Measurements from ENCODE around the gene KL. TPM values are rescaled to one million over a fixed set of nuclear protein-coding genes. Genes with fewer than 3 reads are reported as not detected.
A peak's percentile ranks its signal among the peaks of the same experiment; 100 is the strongest.

Gene KL
- polyA plus RNA-seq, 1 of the 3 experiments (the other 2 are of a cell fraction): 0.02 TPM

DNA sequence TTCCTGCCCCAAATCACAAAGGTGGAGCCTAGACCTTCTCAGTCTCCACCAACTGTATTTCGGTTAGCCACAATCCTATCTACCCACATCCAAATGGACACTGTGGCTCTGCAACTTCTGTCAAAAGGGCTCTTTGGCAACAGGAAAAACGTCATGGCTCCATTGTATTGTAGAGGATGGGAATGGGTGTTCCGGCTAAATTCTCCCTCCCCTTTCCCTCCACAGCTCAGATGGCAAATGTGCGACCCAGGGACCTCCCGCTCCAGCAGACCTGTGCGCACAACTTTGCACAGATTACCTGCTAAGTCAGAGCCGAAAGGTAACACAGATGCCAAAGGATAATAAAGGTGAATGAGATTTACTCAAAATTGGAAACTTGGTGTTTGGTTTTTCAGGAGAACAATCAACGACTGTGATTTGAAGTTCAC is 968 bp upstream of the KL start:
- ChIA-PET POLR2A (no interaction called here), CTCF (interaction anchor here (0.6 kb wide), 1 partner anchor 143 kb away, joined by 3 read pairs; no protein-coding TSS in a partner anchor)
- Histone ChIP-seq H2AFZ (ENCODE audit: low read depth) (no peak overlapping the region), H3K9me2 (no peaks in the 10 kb centered on the region), H3K79me2 (ENCODE audit: insufficient read depth) (no peaks in the 10 kb centered on the region), H3K4me3 (ENCODE audit: low read depth in 2 of 2, low read length in 1 of 2) (no peak overlapping the region), H3K9ac (no peak overlapping the region), H3K27me3 (ENCODE audit: insufficient read depth) (peaks cover 5% of the 10 kb centered on the region; the same call in 1 of the 2 replicates), H3K4me1 (ENCODE audit: control insufficient read depth in 1 of 2, insufficient read depth in 2 of 2, low read depth in 1 of 2, low read length in 1 of 2) (peaks cover 0 to 2% of the 10 kb centered on the region in 2 experiments; a peak in 2 of 4 replicates), H3F3A (replicated peaks; ENCODE audit: insufficient read depth) (no peaks in the 10 kb centered on the region), H3K9me3 (no peaks in the 10 kb centered on the region), H3K36me3 (replicated peaks in 1 of 2; ENCODE audit: control insufficient read depth in 1 of 2, insufficient read depth in 2 of 2, low read length in 1 of 2) (no peaks in the 10 kb centered on the region), H3K4me2 (no peak overlapping the region), H4K20me1 (ENCODE audit: insufficient read depth) (no peaks in the 10 kb centered on the region), H3K27ac (ENCODE audit: low read depth in 2 of 2, low read length in 1 of 2) (no peak overlapping the region)
- 96% methylated on average over 8 of the region's 8 CpGs for WGBS (ENCODE audit: low lambda C conversion rate)
- no peak for DNase-seq
- TF ChIP-seq, protein P1, sequence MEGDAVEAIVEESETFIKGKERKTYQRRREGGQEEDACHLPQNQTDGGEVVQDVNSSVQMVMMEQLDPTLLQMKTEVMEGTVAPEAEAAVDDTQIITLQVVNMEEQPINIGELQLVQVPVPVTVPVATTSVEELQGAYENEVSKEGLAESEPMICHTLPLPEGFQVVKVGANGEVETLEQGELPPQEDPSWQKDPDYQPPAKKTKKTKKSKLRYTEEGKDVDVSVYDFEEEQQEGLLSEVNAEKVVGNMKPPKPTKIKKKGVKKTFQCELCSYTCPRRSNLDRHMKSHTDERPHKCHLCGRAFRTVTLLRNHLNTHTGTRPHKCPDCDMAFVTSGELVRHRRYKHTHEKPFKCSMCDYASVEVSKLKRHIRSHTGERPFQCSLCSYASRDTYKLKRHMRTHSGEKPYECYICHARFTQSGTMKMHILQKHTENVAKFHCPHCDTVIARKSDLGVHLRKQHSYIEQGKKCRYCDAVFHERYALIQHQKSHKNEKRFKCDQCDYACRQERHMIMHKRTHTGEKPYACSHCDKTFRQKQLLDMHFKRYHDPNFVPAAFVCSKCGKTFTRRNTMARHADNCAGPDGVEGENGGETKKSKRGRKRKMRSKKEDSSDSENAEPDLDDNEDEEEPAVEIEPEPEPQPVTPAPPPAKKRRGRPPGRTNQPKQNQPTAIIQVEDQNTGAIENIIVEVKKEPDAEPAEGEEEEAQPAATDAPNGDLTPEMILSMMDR (IDR thresholded peaks at IDR 0.05): no peak
- TF ChIP-seq TCF12 (IDR thresholded peaks at IDR 0.05) (no peak), EP300 (IDR thresholded peaks at IDR 0.05; ENCODE audit: borderline replicate concordance in 1 of 2, low read depth in 1 of 2, low read length in 1 of 2) (no peak), NFIC (IDR thresholded peaks at IDR 0.05; ENCODE audit: borderline replicate concordance) (no peak), ELF1 (IDR thresholded peaks at IDR 0.05) (no peak), CHD2 (IDR thresholded peaks at IDR 0.05; ENCODE audit: low read length, partially characterized antibody) (no peak), NRF1 (IDR thresholded peaks at IDR 0.05; ENCODE audit: low read depth, low read length) (no peak), TEAD4 (IDR thresholded peaks at IDR 0.05; ENCODE audit: borderline replicate concordance, insufficient read depth) (no peak), RAD21 (IDR thresholded peaks at IDR 0.05; ENCODE audit: low read length) (no peak), JUND (IDR thresholded peaks at IDR 0.05) (no peak), RXRA (IDR thresholded peaks at IDR 0.05; ENCODE audit: borderline replicate concordance, low read depth) (no peak)
- TF ChIP-seq, protein P2, sequence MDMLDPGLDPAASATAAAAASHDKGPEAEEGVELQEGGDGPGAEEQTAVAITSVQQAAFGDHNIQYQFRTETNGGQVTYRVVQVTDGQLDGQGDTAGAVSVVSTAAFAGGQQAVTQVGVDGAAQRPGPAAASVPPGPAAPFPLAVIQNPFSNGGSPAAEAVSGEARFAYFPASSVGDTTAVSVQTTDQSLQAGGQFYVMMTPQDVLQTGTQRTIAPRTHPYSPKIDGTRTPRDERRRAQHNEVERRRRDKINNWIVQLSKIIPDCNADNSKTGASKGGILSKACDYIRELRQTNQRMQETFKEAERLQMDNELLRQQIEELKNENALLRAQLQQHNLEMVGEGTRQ (IDR thresholded peaks at IDR 0.05; ENCODE audit: borderline replicate concordance, low read depth, low read length): no peak

DNA sequence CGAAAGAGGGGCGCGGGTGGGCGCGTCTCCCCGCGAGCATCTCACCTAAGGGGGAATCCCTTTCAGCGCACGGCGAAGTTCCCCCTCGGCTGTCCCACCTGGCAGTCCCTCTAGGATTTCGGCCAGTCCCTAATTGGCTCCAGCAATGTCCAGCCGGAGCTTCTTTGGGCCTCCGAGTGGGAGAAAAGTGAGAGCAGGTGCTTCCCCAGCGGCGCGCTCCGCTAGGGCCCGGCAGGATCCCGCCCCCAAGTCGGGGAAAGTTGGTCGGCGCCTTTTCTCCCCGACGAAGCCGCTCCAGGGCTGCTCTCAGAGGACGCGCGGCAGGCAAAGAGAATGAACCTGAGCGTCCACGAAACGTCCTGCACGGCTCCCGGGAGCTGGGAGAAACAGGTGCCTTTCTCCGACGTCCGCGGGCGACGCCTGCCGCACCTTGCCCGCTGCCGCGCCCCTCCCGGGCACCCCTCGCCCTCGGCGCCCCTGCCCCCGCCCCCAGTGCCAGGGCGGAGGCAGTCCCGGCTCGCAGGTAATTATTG is 366 bp upstream of the KL start:
- 77% methylated on average over 20 of the region's 52 CpGs for WGBS (ENCODE audit: low lambda C conversion rate)
- H4K20me1 ChIP-seq (ENCODE audit: insufficient read depth): no peaks in the 10 kb centered on the region
- ChIA-PET POLR2A (no interaction called here), CTCF (interaction anchor here (0.6 kb wide), 1 partner anchor 142 kb away, joined by 3 read pairs; no protein-coding TSS in a partner anchor)
- peaks cover 0 to 2% of the 10 kb centered on the region in 2 experiments; a peak in 2 of 4 replicates for H3K4me1 ChIP-seq (ENCODE audit: control insufficient read depth in 1 of 2, insufficient read depth in 2 of 2, low read depth in 1 of 2, low read length in 1 of 2)
- peaks cover 5% of the 10 kb centered on the region; the same call in 1 of the 2 replicates for H3K27me3 ChIP-seq (ENCODE audit: insufficient read depth)
- H3K4me3 ChIP-seq (ENCODE audit: low read depth in 2 of 2, low read length in 1 of 2): peak overlapping the region in 1 of 2 experiments; percentile 32; a peak in 2 of 4 replicates
- no peak overlapping the region for H3K9ac ChIP-seq
- H3K36me3 ChIP-seq (replicated peaks in 1 of 2; ENCODE audit: control insufficient read depth in 1 of 2, insufficient read depth in 2 of 2, low read length in 1 of 2): no peaks in the 10 kb centered on the region
- no peak overlapping the region for H2AFZ ChIP-seq (ENCODE audit: low read depth)
- no peak overlapping the region for H3K4me2 ChIP-seq
- no peaks in the 10 kb centered on the region for H3K9me2 ChIP-seq
- H3K27ac ChIP-seq (ENCODE audit: low read depth in 2 of 2, low read length in 1 of 2): no peak overlapping the region
- H3K79me2 ChIP-seq (ENCODE audit: insufficient read depth): no peaks in the 10 kb centered on the region
- no peaks in the 10 kb centered on the region for H3F3A ChIP-seq (replicated peaks; ENCODE audit: insufficient read depth)
- no peak for DNase-seq
- no peaks in the 10 kb centered on the region for H3K9me3 ChIP-seq
- TF ChIP-seq NRF1 (IDR thresholded peaks at IDR 0.05; ENCODE audit: low read depth, low read length): no peak
- TF ChIP-seq TEAD4 (IDR thresholded peaks at IDR 0.05; ENCODE audit: borderline replicate concordance, insufficient read depth): no peak
- TF ChIP-seq, protein P3, sequence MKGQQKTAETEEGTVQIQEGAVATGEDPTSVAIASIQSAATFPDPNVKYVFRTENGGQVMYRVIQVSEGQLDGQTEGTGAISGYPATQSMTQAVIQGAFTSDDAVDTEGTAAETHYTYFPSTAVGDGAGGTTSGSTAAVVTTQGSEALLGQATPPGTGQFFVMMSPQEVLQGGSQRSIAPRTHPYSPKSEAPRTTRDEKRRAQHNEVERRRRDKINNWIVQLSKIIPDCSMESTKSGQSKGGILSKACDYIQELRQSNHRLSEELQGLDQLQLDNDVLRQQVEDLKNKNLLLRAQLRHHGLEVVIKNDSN (IDR thresholded peaks at IDR 0.05; ENCODE audit: borderline replicate concordance, low read depth): no peak
- no peak for TF ChIP-seq MXI1 (IDR thresholded peaks at IDR 0.05; ENCODE audit: low read depth, low read length)
- TF ChIP-seq GATA2 (CRISPR knock-in tag; IDR thresholded peaks at IDR 0.05): no peak
- no peak for TF ChIP-seq CHD2 (IDR thresholded peaks at IDR 0.05; ENCODE audit: low read length, partially characterized antibody)
- TF ChIP-seq, protein P4, sequence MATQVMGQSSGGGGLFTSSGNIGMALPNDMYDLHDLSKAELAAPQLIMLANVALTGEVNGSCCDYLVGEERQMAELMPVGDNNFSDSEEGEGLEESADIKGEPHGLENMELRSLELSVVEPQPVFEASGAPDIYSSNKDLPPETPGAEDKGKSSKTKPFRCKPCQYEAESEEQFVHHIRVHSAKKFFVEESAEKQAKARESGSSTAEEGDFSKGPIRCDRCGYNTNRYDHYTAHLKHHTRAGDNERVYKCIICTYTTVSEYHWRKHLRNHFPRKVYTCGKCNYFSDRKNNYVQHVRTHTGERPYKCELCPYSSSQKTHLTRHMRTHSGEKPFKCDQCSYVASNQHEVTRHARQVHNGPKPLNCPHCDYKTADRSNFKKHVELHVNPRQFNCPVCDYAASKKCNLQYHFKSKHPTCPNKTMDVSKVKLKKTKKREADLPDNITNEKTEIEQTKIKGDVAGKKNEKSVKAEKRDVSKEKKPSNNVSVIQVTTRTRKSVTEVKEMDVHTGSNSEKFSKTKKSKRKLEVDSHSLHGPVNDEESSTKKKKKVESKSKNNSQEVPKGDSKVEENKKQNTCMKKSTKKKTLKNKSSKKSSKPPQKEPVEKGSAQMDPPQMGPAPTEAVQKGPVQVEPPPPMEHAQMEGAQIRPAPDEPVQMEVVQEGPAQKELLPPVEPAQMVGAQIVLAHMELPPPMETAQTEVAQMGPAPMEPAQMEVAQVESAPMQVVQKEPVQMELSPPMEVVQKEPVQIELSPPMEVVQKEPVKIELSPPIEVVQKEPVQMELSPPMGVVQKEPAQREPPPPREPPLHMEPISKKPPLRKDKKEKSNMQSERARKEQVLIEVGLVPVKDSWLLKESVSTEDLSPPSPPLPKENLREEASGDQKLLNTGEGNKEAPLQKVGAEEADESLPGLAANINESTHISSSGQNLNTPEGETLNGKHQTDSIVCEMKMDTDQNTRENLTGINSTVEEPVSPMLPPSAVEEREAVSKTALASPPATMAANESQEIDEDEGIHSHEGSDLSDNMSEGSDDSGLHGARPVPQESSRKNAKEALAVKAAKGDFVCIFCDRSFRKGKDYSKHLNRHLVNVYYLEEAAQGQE (IDR thresholded peaks at IDR 0.05; ENCODE audit: low read depth, low read length): no peak
- TF ChIP-seq, protein P1 (IDR thresholded peaks at IDR 0.05): no peak
- no peak for TF ChIP-seq JUND (IDR thresholded peaks at IDR 0.05)
- TF ChIP-seq, protein P5, sequence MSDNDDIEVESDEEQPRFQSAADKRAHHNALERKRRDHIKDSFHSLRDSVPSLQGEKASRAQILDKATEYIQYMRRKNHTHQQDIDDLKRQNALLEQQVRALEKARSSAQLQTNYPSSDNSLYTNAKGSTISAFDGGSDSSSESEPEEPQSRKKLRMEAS (IDR thresholded peaks at IDR 0.05; ENCODE audit: low read depth): no peak

Measured in SK-N-SH (cell line).